ENCODE measurements around the gene PIP5K1B. TPM values are rescaled to one million over a fixed set of nuclear protein-coding genes. Genes with fewer than 3 reads are reported as not detected.

The PIP5K1B gene
- total and polyA plus RNA-seq, 2 donors (not counting 3 experiments of a cell fraction or from before 2014, with no cell fraction given), result 0.27 TPM; not detected in 1

- H3K9me1 ChIP-seq (replicated peaks; ENCODE audit: control insufficient read depth, extremely low read depth, insufficient read depth, low read length), result no peaks in the 10 kb centered on the region
- no peak overlapping the region for H2AFZ ChIP-seq (ENCODE audit: low read depth, low read length)
- no peak overlapping the region for H3K27ac ChIP-seq (ENCODE audit: insufficient read depth, low read depth, low read length)
- intact Hi-C loops (cut with micrococcal nuclease) (no loop called here), dilution Hi-C loops (cut with MboI; ENCODE audit: extremely low pct_ligation_motif_present, low sequenced_read_pairs) (no loop called here)
- no peak overlapping the region for H3K9ac ChIP-seq (replicated peaks; ENCODE audit: extremely low read depth, insufficient read depth, low read length)
- no peaks in the 10 kb centered on the region for H3K79me2 ChIP-seq (ENCODE audit: control insufficient read depth, insufficient read depth, low read length)
- H4K20me1 ChIP-seq (replicated peaks; ENCODE audit: control insufficient read depth, extremely low read depth, insufficient read depth, low read length), result no peaks in the 10 kb centered on the region
- TF ChIP-seq, protein P1, sequence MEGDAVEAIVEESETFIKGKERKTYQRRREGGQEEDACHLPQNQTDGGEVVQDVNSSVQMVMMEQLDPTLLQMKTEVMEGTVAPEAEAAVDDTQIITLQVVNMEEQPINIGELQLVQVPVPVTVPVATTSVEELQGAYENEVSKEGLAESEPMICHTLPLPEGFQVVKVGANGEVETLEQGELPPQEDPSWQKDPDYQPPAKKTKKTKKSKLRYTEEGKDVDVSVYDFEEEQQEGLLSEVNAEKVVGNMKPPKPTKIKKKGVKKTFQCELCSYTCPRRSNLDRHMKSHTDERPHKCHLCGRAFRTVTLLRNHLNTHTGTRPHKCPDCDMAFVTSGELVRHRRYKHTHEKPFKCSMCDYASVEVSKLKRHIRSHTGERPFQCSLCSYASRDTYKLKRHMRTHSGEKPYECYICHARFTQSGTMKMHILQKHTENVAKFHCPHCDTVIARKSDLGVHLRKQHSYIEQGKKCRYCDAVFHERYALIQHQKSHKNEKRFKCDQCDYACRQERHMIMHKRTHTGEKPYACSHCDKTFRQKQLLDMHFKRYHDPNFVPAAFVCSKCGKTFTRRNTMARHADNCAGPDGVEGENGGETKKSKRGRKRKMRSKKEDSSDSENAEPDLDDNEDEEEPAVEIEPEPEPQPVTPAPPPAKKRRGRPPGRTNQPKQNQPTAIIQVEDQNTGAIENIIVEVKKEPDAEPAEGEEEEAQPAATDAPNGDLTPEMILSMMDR (IDR thresholded peaks at IDR 0.05; ENCODE audit: extremely low read depth in 1 of 2, insufficient read depth in 1 of 2, low read depth in 1 of 2, low read length in 2 of 2), result no peak
- TF ChIP-seq EZH2 (IDR thresholded peaks at IDR 0.05; ENCODE audit: borderline replicate concordance, low read depth, low read length, severe bottlenecking) (no peak), POLR2A (IDR thresholded peaks at IDR 0.05; ENCODE audit: low read depth, low read length) (no peak), JUN (IDR thresholded peaks at IDR 0.05; ENCODE audit: borderline replicate concordance, insufficient read depth, insufficient read length, low read depth) (no peak), POLR2AphosphoS5 (IDR thresholded peaks at IDR 0.05; ENCODE audit: insufficient read depth, low read depth, low read length) (no peak), FOS (IDR thresholded peaks at IDR 0.05; ENCODE audit: borderline replicate concordance, insufficient read depth, low read length) (no peak), GATA2 (IDR thresholded peaks at IDR 0.05; ENCODE audit: insufficient read depth, insufficient read length, low read depth, low read length) (no peak), MYC (IDR thresholded peaks at IDR 0.05; ENCODE audit: low read depth, low read length) (no peak)
- TF ChIP-seq, protein P2, sequence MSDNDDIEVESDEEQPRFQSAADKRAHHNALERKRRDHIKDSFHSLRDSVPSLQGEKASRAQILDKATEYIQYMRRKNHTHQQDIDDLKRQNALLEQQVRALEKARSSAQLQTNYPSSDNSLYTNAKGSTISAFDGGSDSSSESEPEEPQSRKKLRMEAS (IDR thresholded peaks at IDR 0.05; ENCODE audit: insufficient read depth, insufficient read length), result no peak
- no TSS peak for BruUV-seq (replicated peaks)
- ChIA-PET POLR2A (no interaction called here), CTCF (no interaction called here)
- H3K9me3 ChIP-seq (replicated peaks; ENCODE audit: control insufficient read depth, insufficient read depth, low read length), result no peaks in the 10 kb centered on the region
- no peak overlapping the region for H3K4me2 ChIP-seq (ENCODE audit: insufficient read depth, low read length)
- no peak overlapping the region for H3K4me3 ChIP-seq (replicated peaks in 1 of 3; ENCODE audit: insufficient read depth in 1 of 3, low read depth in 1 of 3, low read length in 3 of 3)
- DNase-seq (ENCODE audit: low read depth, low spot score), result no peak
- no peaks in the 10 kb centered on the region for H3K36me3 ChIP-seq (ENCODE audit: control insufficient read depth in 2 of 2, extremely low read depth in 1 of 2, insufficient read depth in 2 of 2, low read length in 2 of 2)
- FAIRE-seq, result no peak
- no peaks in the 10 kb centered on the region for H3K4me1 ChIP-seq (ENCODE audit: control insufficient read depth, extremely low read depth, insufficient read depth, low read length)
- peaks cover 0 to 8% of the 10 kb centered on the region in 2 experiments for H3K27me3 ChIP-seq (ENCODE audit: control insufficient read depth in 2 of 2, insufficient read depth in 2 of 2, low read length in 2 of 2)
Measured at GRCh38 chr9:68720656-68721313, 15.7 kb downstream of the PIP5K1B start.
